ENCODE measurements around the gene TLX3.

The TLX3 gene

GRCh38 chr5:171306781-171307591 lies 2.1 kb upstream of the TLX3 start:
- DNase-seq = no peak

- no peak for DNase-seq
Measured at GRCh38 chr5:171307789-171308452, 1.1 kb upstream of the TLX3 start.

- no peak for DNase-seq
Measured at GRCh38 chr5:171309276-171310211, 496 bp downstream of the TLX3 start.

- peak; percentile 62 for DNase-seq
Measured at GRCh38 chr5:171310212-171310818, 1.3 kb downstream of the TLX3 start.

- no peak for DNase-seq
Measured at GRCh38 chr5:171310819-171311321, 1.8 kb downstream of the TLX3 start.

GRCh38 chr5:171311322-171312077 lies 2.5 kb downstream of the TLX3 start:
- DNase-seq = no peak

GRCh38 chr5:171312129-171312974 lies 3.3 kb downstream of the TLX3 start:
- DNase-seq = no peak

GRCh38 chr5:171313481-171314206 lies 4.6 kb downstream of the TLX3 start:
- no peak for DNase-seq

- no peak for DNase-seq
Measured at GRCh38 chr5:171314728-171315385, 5.8 kb downstream of the TLX3 start.

- DNase-seq = no peak
Measured at GRCh38 chr5:171315386-171315891, 6.4 kb downstream of the TLX3 start.

GRCh38 chr5:171315925-171316257 lies 6.8 kb downstream of the TLX3 start:
- no peak for DNase-seq

- DNase-seq = no peak
Measured at GRCh38 chr5:171316258-171317121, 7.4 kb downstream of the TLX3 start.

- DNase-seq = no peak
Measured at GRCh38 chr5:171317230-171317629, 8.2 kb downstream of the TLX3 start.

GRCh38 chr5:171318026-171318425 lies 9.0 kb downstream of the TLX3 start:
- no peak for DNase-seq

GRCh38 chr5:171321447-171321846 lies 12.4 kb downstream of the TLX3 start:
- DNase-seq = no peak

GRCh38 chr5:171322527-171322926 lies 13.5 kb downstream of the TLX3 start:
- DNase-seq = no peak

- DNase-seq = no peak
Measured at GRCh38 chr5:171323007-171323406, 14.0 kb downstream of the TLX3 start.

GRCh38 chr5:171323806-171324632 lies 15.0 kb downstream of the TLX3 start:
- DNase-seq = no peak
